OCI-LY1 (cell line): Measurements from ENCODE around the gene NCS1.

ENCODE experiments used
- CTCF ChIP-seq: fragments of 200-600 bp; sonication (generic), shearing (Covaris generic); IDR thresholded peaks from 2 replicates; pipeline ENCODE4 v1.5.1; 2017; ENCODE audit warnings: mild to moderate bottlenecking, antibody characterized with exemption, low read length, moderate library complexity, mixed read lengths
- EZH2 ChIP-seq: fragments of 200-600 bp; sonication (generic), shearing (Covaris generic); IDR thresholded peaks from 2 replicates; pipeline ENCODE4 v1.8.0; 2017; ENCODE audit warnings: borderline replicate concordance, mixed run types, mild to moderate bottlenecking, antibody characterized with exemption, low read length, moderate library complexity, mixed read lengths

GRCh38 chr9:130283539-130284248 is 111.5 kb downstream of the NCS1 start:
- no peak for TF ChIP-seq CTCF
- no peak for TF ChIP-seq EZH2
